ENCODE results near the gene MUTYH.
A peak's percentile ranks its signal among the peaks of the same experiment; 100 is the strongest.

Gene MUTYH

DNA sequence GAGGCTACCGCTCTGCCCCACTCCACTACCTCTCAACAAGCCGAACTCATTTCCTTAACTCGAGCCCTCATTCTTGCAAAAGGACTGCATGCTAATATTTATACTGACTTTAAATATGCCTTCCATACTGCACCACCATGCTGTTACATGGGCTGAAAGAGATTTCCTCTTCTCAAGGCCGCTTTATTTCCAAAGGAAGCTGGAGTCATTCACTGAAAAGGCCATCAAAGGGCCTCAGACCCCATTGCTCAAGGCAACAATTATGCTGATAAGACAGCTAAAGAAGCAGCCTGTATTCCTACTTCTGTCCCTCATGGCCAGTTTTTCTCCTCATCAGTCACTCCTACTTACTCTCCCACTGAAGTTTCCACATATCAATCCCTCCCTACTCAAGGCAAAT is 20.5 kb downstream of the MUTYH start:
- DNase-seq (no peak), ATAC-seq (no peak)
- Mint-ChIP-seq H3K4me1 (no peaks in the 10 kb centered on the region), H3K36me3 (ENCODE audit: low read depth) (peaks cover 2% of the 10 kb centered on the region), H3K9me3 (no peaks in the 10 kb centered on the region), H3K27me3 (no peaks in the 10 kb centered on the region), H3K4me3 (no peak overlapping the region), H3K27ac (no peak overlapping the region)

GRCh38 chr1:45317166-45317565 is 23.1 kb downstream of the MUTYH start:
- no peaks in the 10 kb centered on the region for H3K9me3 Mint-ChIP-seq
- H3K36me3 Mint-ChIP-seq (ENCODE audit: low read depth): peaks cover 2% of the 10 kb centered on the region
- DNase-seq (no peak), ATAC-seq (no peak)
- no peak overlapping the region for H3K27ac Mint-ChIP-seq
- no peak overlapping the region for H3K4me3 Mint-ChIP-seq
- H3K27me3 Mint-ChIP-seq: no peaks in the 10 kb centered on the region
- H3K4me1 Mint-ChIP-seq: no peaks in the 10 kb centered on the region

DNA sequence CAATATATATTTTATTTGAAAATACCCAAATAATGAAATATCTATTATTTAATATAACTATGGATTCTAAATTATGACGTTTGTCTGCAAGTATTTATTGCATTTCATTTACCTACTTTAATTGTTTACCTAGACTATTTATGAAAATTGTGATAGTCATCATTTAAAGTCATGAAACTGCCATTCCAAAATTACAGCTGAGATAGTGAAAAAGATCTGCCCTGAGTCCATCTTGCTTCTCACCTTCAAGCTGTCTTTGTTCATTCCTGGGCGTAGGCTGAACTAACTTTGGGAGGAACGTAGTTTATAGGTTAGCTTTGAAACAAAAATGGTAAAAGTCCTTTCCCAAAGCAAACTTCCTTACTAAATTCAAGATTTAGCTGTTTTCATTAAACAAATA is 26.0 kb downstream of the MUTYH start:
- Mint-ChIP-seq H3K36me3 (ENCODE audit: low read depth) (peaks cover 2% of the 10 kb centered on the region), H3K4me1 (no peaks in the 10 kb centered on the region)

DNA sequence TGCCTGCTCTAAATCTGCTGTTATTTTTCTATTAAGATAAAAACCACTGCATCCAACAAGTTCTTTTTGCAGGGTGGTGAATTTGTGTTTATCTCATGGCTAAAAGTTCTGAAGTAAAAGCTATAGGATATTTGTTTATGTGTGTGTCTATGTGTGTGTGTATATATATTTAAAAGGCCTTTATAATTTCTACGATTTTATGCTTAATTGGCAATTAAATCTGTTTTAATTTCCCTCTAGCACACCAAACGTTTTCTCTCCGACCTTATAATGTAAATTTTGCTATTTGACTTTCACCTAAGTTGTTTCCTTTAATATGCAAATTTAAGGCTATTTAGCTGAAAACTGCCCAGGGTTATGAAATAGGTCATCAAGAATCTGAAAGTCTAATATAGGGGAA is 33.3 kb downstream of the MUTYH start:
- H3K9me3 Mint-ChIP-seq: no peaks in the 10 kb centered on the region

More for the DNA sequence above, 26.0 kb downstream of the MUTYH start:
- Mint-ChIP-seq H3K27ac (no peak overlapping the region), H3K27me3 (no peaks in the 10 kb centered on the region), H3K9me3 (no peaks in the 10 kb centered on the region), H3K4me3 (no peak overlapping the region)
- ATAC-seq: no peak
- DNase-seq: no peak

GRCh38 chr1:45306319-45306718 is 33.9 kb downstream of the MUTYH start:
- peak; percentile 70 for ATAC-seq
- no peaks in the 10 kb centered on the region for H3K36me3 Mint-ChIP-seq (ENCODE audit: low read depth)
- DNase-seq: peak; percentile 62
- peaks cover 42% of the 10 kb centered on the region for H3K4me1 Mint-ChIP-seq
- peak overlapping the region; percentile 92 for H3K4me3 Mint-ChIP-seq
- peak overlapping the region; percentile 97 for H3K27ac Mint-ChIP-seq
- no peaks in the 10 kb centered on the region for H3K9me3 Mint-ChIP-seq
- H3K27me3 Mint-ChIP-seq: no peaks in the 10 kb centered on the region

More for the DNA sequence above, 33.3 kb downstream of the MUTYH start:
- Mint-ChIP-seq H3K4me1 (peaks cover 38% of the 10 kb centered on the region), H3K36me3 (ENCODE audit: low read depth) (no peaks in the 10 kb centered on the region), H3K4me3 (peak overlapping the region; percentile 92), H3K27ac (peak overlapping the region; percentile 97), H3K27me3 (no peaks in the 10 kb centered on the region)
- ATAC-seq (no peak), DNase-seq (no peak)

DNA sequence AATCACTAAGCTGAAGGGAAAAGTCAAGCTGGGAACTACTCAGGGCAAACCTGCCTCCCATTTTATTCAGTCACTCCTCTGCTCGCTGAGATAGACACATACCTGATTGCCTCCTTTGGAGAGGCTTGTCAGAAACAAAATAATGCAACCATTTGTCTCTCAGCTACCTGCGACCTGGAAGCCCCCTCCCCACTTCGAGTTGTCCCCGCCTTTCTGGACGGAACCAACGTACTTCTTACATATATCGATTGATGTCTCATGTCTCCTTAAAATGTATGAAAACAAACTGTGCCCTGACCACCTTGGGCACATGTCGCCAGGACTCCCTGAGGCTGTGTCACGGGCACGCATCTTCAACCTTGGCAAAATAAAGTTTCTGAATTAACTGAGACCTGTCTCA is 35.0 kb downstream of the MUTYH start:
- H3K36me3 Mint-ChIP-seq (ENCODE audit: low read depth): no peaks in the 10 kb centered on the region
- H3K9me3 Mint-ChIP-seq: no peaks in the 10 kb centered on the region
- H3K4me3 Mint-ChIP-seq: peak overlapping the region; percentile 92
- no peak for DNase-seq
- peaks cover 42% of the 10 kb centered on the region for H3K4me1 Mint-ChIP-seq
- H3K27ac Mint-ChIP-seq: peak overlapping the region; percentile 97
- no peak for ATAC-seq
- no peaks in the 10 kb centered on the region for H3K27me3 Mint-ChIP-seq

DNA sequence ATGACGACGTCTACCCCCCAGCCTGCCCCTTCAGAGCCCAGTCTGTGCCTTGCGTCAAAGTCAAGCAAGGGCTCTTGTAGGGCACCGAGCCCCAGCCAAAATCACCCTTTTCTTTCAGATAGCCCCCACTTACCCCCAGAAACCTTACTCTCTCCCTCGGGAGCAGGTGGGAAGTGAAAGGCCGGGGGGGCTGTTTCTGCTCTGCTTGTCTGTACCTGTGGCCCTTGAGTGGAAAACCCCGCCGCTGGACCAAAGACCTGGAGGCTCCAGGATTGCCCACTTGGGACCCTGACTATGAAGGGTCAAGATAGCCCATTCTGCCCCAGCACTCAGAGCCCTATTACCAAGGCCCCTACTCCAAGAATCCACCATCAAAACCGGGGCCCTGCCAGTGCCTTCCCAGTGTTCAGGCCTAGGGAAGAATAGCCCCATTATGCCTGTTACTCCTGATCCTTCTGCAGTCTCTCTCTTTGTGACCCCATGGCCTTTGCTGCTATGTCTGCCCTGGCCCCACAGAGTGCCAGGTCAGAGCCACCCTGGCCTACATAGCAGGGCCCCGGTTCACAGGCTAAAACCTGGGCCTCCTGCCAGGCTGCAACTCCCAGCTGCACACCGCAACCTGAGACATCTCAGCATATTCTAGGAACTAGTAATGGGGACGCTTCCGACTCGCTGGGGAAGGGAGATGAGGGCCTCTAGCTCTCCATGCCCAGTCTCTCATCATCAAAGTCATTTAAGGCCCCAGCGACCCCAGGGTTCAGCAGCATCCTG is 35.7 kb downstream of the MUTYH start:
- peak overlapping the region; percentile 97 for H3K27ac Mint-ChIP-seq
- ATAC-seq (no peak), DNase-seq (peak; percentile 17)
- H3K9me3 Mint-ChIP-seq: no peaks in the 10 kb centered on the region
- peaks cover 42% of the 10 kb centered on the region for H3K4me1 Mint-ChIP-seq
- peak overlapping the region; percentile 92 for H3K4me3 Mint-ChIP-seq
- H3K36me3 Mint-ChIP-seq (ENCODE audit: low read depth): no peaks in the 10 kb centered on the region
- H3K27me3 Mint-ChIP-seq: no peaks in the 10 kb centered on the region

DNA sequence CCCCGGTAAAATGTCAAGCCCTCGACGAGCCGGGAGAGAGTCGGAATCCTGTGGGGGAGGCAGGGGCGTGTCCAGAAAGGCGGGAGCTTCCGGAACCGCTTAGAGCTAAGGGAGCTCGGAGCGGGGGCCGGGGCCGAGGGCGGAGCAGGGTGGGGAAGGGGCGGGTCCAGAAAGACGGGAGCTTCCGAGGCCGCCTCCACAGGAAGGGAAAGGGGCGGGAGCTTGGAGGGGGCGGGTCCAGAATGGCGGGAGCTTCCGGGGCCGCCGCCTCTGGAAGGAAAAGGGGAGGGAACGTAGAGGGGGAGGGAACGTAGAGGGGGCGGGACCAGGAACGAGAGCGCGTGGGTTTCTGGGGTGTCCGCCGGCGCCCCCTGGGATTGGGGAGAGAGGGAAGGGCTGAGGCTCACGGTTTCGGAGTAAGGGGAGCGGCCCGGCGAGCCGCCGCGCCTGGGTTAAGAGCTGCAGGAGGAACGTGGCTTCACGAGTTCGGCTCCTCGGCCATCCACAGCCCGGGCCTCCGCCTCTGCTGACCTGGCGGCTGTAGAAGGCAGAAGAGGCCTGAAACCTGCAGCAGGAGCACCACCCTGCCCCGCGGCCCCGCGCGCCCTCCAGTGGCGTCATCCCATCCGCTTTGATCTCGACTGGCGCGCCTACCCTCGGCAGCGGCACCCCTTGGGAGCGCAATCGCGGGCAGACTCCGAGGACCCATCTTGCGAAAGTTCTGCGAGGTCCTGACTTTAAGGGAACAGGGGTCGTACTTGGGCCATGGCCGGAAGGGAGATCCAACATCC is 36.5 kb downstream of the MUTYH start:
- Mint-ChIP-seq H3K27ac (peak overlapping the region; percentile 97), H3K4me1 (peaks cover 42% of the 10 kb centered on the region), H3K36me3 (ENCODE audit: low read depth) (no peaks in the 10 kb centered on the region), H3K4me3 (peak overlapping the region; percentile 92), H3K27me3 (no peaks in the 10 kb centered on the region), H3K9me3 (no peaks in the 10 kb centered on the region)
- DNase-seq (peak; percentile 99), ATAC-seq (peak; percentile 82)

GRCh38 chr1:45302505-45303150 is 37.6 kb downstream of the MUTYH start:
- Mint-ChIP-seq H3K36me3 (ENCODE audit: low read depth) (no peaks in the 10 kb centered on the region), H3K27ac (no peak overlapping the region), H3K4me3 (peak overlapping the region; percentile 92), H3K27me3 (no peaks in the 10 kb centered on the region), H3K9me3 (no peaks in the 10 kb centered on the region), H3K4me1 (peaks cover 42% of the 10 kb centered on the region)
- ATAC-seq (no peak), DNase-seq (no peak)

- Mint-ChIP-seq H3K4me1 (peaks cover 24% of the 10 kb centered on the region), H3K36me3 (ENCODE audit: low read depth) (no peaks in the 10 kb centered on the region), H3K27me3 (no peaks in the 10 kb centered on the region), H3K27ac (no peak overlapping the region), H3K9me3 (no peaks in the 10 kb centered on the region), H3K4me3 (no peak overlapping the region)
- DNase-seq (no peak), ATAC-seq (no peak)
Observed at GRCh38 chr1:45300669-45300997, 39.6 kb downstream of the MUTYH start.

- no peak overlapping the region for H3K4me3 Mint-ChIP-seq
- H3K9me3 Mint-ChIP-seq: no peaks in the 10 kb centered on the region
- no peaks in the 10 kb centered on the region for H3K27me3 Mint-ChIP-seq
- H3K36me3 Mint-ChIP-seq (ENCODE audit: low read depth): no peaks in the 10 kb centered on the region
- H3K4me1 Mint-ChIP-seq: peaks cover 19% of the 10 kb centered on the region
- H3K27ac Mint-ChIP-seq: no peak overlapping the region
- DNase-seq (no peak), ATAC-seq (peak; percentile 29)
Observed at GRCh38 chr1:45299981-45300668, 40.1 kb downstream of the MUTYH start.

DNA sequence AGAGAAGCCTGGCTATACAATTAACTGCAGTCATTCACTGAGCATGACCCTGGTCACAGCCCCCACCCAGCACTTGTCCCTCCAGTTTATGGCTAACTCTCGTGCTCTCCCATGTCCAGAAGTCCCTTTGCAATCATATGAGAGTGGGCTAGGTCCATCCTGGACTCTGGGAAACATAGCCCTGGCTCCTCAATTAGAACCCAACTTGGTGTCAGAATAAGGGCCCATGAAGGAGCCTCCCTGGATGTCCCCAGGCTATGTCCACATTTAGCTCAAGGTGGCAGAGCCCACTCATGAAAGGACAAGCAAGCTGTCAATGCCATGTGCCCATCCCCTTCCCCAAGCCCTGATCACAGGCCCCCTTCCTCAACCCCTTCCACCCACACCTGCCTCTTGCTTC is 40.9 kb downstream of the MUTYH start:
- Mint-ChIP-seq H3K27me3 (no peaks in the 10 kb centered on the region), H3K4me1 (peaks cover 12% of the 10 kb centered on the region), H3K27ac (no peak overlapping the region), H3K9me3 (no peaks in the 10 kb centered on the region), H3K4me3 (no peak overlapping the region), H3K36me3 (ENCODE audit: low read depth) (no peaks in the 10 kb centered on the region)
- DNase-seq: no peak
- no peak for ATAC-seq

DNA sequence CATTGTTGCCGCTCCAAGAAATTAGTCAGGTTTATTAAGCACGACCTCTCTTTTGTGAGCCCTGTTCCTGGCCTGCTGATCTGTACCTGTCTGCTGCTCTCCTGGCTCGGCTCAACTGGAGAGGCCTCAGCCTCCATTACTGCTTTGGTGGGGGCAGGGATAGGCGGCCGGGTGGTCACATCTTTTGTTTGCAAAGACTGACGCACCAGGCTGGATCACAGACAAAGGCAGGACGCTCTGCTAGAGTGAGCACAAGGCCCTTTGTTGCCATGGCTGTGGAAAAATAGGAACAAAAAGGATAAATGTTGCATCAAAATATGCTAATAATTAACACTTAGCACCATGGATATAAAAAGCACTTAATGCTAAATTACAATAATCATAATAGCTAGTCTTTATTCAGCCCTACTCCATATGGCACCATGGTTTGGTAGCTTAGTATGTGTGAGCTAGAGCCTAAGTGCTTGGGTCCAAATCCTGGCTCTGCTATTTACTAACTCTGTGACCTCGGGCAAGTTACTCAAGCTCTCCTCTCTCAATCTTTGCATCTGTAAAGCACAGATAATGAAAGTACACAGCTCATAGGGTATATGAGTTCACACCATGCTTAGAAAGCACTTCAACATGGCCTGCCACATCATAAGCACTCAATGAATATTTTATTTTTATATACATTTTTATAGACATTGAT is 42.4 kb downstream of the MUTYH start:
- ATAC-seq: no peak
- no peaks in the 10 kb centered on the region for H3K36me3 Mint-ChIP-seq (ENCODE audit: low read depth)
- H3K27me3 Mint-ChIP-seq: no peaks in the 10 kb centered on the region
- no peak overlapping the region for H3K27ac Mint-ChIP-seq
- no peak overlapping the region for H3K4me3 Mint-ChIP-seq
- no peak for DNase-seq
- H3K9me3 Mint-ChIP-seq: no peaks in the 10 kb centered on the region
- peaks cover 10% of the 10 kb centered on the region for H3K4me1 Mint-ChIP-seq

GRCh38 chr1:45291716-45292115 is 48.5 kb downstream of the MUTYH start:
- DNase-seq (no peak), ATAC-seq (no peak)
- Mint-ChIP-seq H3K27ac (no peak overlapping the region), H3K9me3 (no peaks in the 10 kb centered on the region), H3K36me3 (ENCODE audit: low read depth) (no peaks in the 10 kb centered on the region), H3K4me3 (no peak overlapping the region), H3K27me3 (no peaks in the 10 kb centered on the region), H3K4me1 (no peaks in the 10 kb centered on the region)

Measured in activated naive CD8-positive, alpha-beta T cell treated with anti-CD3 and anti-CD28 coated beads, Interleukin-2, amount 50 U/mL, for 24 hours (primary cell).